DMS 273 treated with DMSO at 0.1 percent for 48 hours (cell line): Measurements from ENCODE around the gene TXNDC11.
"Not testable (repeated sequence)": the region's sequence is repeated elsewhere in the genome, so short reads cannot be mapped to it uniquely, and the experiment has no call there.

Experiments
- DNase-seq: peaks from one replicate; lab custom pipeline; 2025; lab: John Stamatoyannopoulos, UW

The TXNDC11 gene

GRCh38 chr16:11742536-11743307 is at the start of gene TXNDC11:
Gene TXNDC11, minus strand, starts transcription at chr16:11742857. Its CDS starts 127 bp downstream, at chr16:11742730.
- DNase-seq, result peak; percentile 87

- no peak for DNase-seq
Observed at GRCh38 chr16:11791144-11791828, 48.6 kb upstream of the TXNDC11 start.

- no peak for DNase-seq
Observed at GRCh38 chr16:11788914-11789313, 46.3 kb upstream of the TXNDC11 start.

GRCh38 chr16:11784980-11785599 is 42.4 kb upstream of the TXNDC11 start:
- DNase-seq, result not testable (repeated sequence)

GRCh38 chr16:11784381-11784780 is 41.7 kb upstream of the TXNDC11 start:
- DNase-seq, result not testable (repeated sequence)

- no peak for DNase-seq
Observed at GRCh38 chr16:11784038-11784369, 41.3 kb upstream of the TXNDC11 start.

GRCh38 chr16:11783319-11784037 is 40.8 kb upstream of the TXNDC11 start:
- DNase-seq, result no peak

- DNase-seq, result peak; percentile 88
Observed at GRCh38 chr16:11781773-11782172, 39.1 kb upstream of the TXNDC11 start.

GRCh38 chr16:11780991-11781680 is 38.5 kb upstream of the TXNDC11 start:
- peak; percentile 92 for DNase-seq

- DNase-seq, result no peak
Observed at GRCh38 chr16:11779074-11779473, 36.4 kb upstream of the TXNDC11 start.

- no peak for DNase-seq
Observed at GRCh38 chr16:11774065-11774626, 31.5 kb upstream of the TXNDC11 start.

- no peak for DNase-seq
Observed at GRCh38 chr16:11768849-11769248, 26.2 kb upstream of the TXNDC11 start.

- no peak for DNase-seq
Observed at GRCh38 chr16:11762431-11762830, 19.8 kb upstream of the TXNDC11 start.

GRCh38 chr16:11759997-11760396 is 17.3 kb upstream of the TXNDC11 start:
- no peak for DNase-seq

GRCh38 chr16:11759163-11759834 is 16.6 kb upstream of the TXNDC11 start:
- peak; percentile 72 for DNase-seq

- DNase-seq, result no peak
Observed at GRCh38 chr16:11757671-11758545, 15.3 kb upstream of the TXNDC11 start.

- no peak for DNase-seq
Observed at GRCh38 chr16:11756248-11756647, 13.6 kb upstream of the TXNDC11 start.

GRCh38 chr16:11755022-11755760 is 12.5 kb upstream of the TXNDC11 start:
- no peak for DNase-seq

- DNase-seq, result no peak
Observed at GRCh38 chr16:11752856-11753255, 10.2 kb upstream of the TXNDC11 start.
